ENCODE measurements around the gene CYBA. TPM values are rescaled to one million over a fixed set of nuclear protein-coding genes. Genes with fewer than 3 reads are reported as not detected.

The CYBA gene
- total and polyA plus RNA-seq, 9 donors: 41.9 to 69.3 (median 50.4) TPM

GRCh38 chr16:88687254-88687576 lies 36.4 kb upstream of the CYBA start:
- no peaks in the 10 kb centered on the region for H3K36me3 ChIP-seq (ENCODE audit: control insufficient read depth, insufficient read depth, low read length)
- no peak overlapping the region for H3K4me3 ChIP-seq (ENCODE audit: low read length)
- H3K4me1 ChIP-seq (ENCODE audit: control insufficient read depth, insufficient read depth, low read length): peaks cover 33% of the 10 kb centered on the region
- WGBS (ENCODE audit: insufficient coverage): 46% methylated on average over 4 of the region's 10 CpGs
- no peak for DNase-seq
- H3K9me3 ChIP-seq (replicated peaks; ENCODE audit: control insufficient read depth, low read depth, low read length): no peaks in the 10 kb centered on the region
- peaks cover 50% of the 10 kb centered on the region for H3K27me3 ChIP-seq (ENCODE audit: control insufficient read depth, insufficient read depth, low read length)
- peak overlapping the region; percentile 71 for H3K27ac ChIP-seq (ENCODE audit: low read length)

- Histone ChIP-seq H3K9me3 (replicated peaks; ENCODE audit: control insufficient read depth, low read depth, low read length) (no peaks in the 10 kb centered on the region), H3K4me1 (ENCODE audit: control insufficient read depth, insufficient read depth, low read length) (peaks cover 35% of the 10 kb centered on the region), H3K27ac (ENCODE audit: low read length) (peak within 1 kb of the TSS; percentile 71), H3K27me3 (ENCODE audit: control insufficient read depth, insufficient read depth, low read length) (peaks cover 55% of the 10 kb centered on the region), H3K4me3 (ENCODE audit: low read length) (peak within 1 kb of the TSS; percentile 44), H3K36me3 (ENCODE audit: control insufficient read depth, insufficient read depth, low read length) (no peaks in the 10 kb centered on the region)
- DNase-seq: peak; percentile 81
- WGBS (ENCODE audit: insufficient coverage): 2% methylated on average over 65 of the region's 65 CpGs
Measured at GRCh38 chr16:88686439-88687253, 35.8 kb upstream of the CYBA start, which contains the start of gene SNAI3. SNAI3 (minus strand) TSS chr16:88686507; CDS start chr16:88686406, 101 bp downstream.

GRCh38 chr16:88686062-88686438 lies 35.2 kb upstream of the CYBA start:
- H3K4me1 ChIP-seq (ENCODE audit: control insufficient read depth, insufficient read depth, low read length): peaks cover 35% of the 10 kb centered on the region
- H3K36me3 ChIP-seq (ENCODE audit: control insufficient read depth, insufficient read depth, low read length): no peaks in the 10 kb centered on the region
- DNase-seq: no peak
- H3K9me3 ChIP-seq (replicated peaks; ENCODE audit: control insufficient read depth, low read depth, low read length): no peaks in the 10 kb centered on the region
- WGBS (ENCODE audit: insufficient coverage): 0% methylated on average over 23 of the region's 25 CpGs
- no peak overlapping the region for H3K27ac ChIP-seq (ENCODE audit: low read length)
- peaks cover 58% of the 10 kb centered on the region for H3K27me3 ChIP-seq (ENCODE audit: control insufficient read depth, insufficient read depth, low read length)
- peak overlapping the region; percentile 44 for H3K4me3 ChIP-seq (ENCODE audit: low read length)

GRCh38 chr16:88685156-88686061 lies 34.6 kb upstream of the CYBA start:
- Histone ChIP-seq H3K4me3 (ENCODE audit: low read length) (peak overlapping the region; percentile 44), H3K27ac (ENCODE audit: low read length) (no peak overlapping the region), H3K36me3 (ENCODE audit: control insufficient read depth, insufficient read depth, low read length) (no peaks in the 10 kb centered on the region), H3K27me3 (ENCODE audit: control insufficient read depth, insufficient read depth, low read length) (peaks cover 58% of the 10 kb centered on the region), H3K4me1 (ENCODE audit: control insufficient read depth, insufficient read depth, low read length) (peaks cover 35% of the 10 kb centered on the region), H3K9me3 (replicated peaks; ENCODE audit: control insufficient read depth, low read depth, low read length) (no peaks in the 10 kb centered on the region)
- 5% methylated on average over 10 of the region's 33 CpGs for WGBS (ENCODE audit: insufficient coverage)
- no peak for DNase-seq

GRCh38 chr16:88684569-88685155 lies 33.8 kb upstream of the CYBA start:
- peaks cover 35% of the 10 kb centered on the region for H3K4me1 ChIP-seq (ENCODE audit: control insufficient read depth, insufficient read depth, low read length)
- no peaks in the 10 kb centered on the region for H3K36me3 ChIP-seq (ENCODE audit: control insufficient read depth, insufficient read depth, low read length)
- H3K27ac ChIP-seq (ENCODE audit: low read length): no peak overlapping the region
- H3K9me3 ChIP-seq (replicated peaks; ENCODE audit: control insufficient read depth, low read depth, low read length): no peaks in the 10 kb centered on the region
- H3K4me3 ChIP-seq (ENCODE audit: low read length): no peak overlapping the region
- DNase-seq: no peak
- WGBS (ENCODE audit: insufficient coverage): 65% methylated on average over 13 of the region's 15 CpGs
- H3K27me3 ChIP-seq (ENCODE audit: control insufficient read depth, insufficient read depth, low read length): peaks cover 58% of the 10 kb centered on the region

- peaks cover 3% of the 10 kb centered on the region for H3K36me3 ChIP-seq (ENCODE audit: control insufficient read depth, insufficient read depth, low read length)
- peak; percentile 73 for DNase-seq
- H3K4me1 ChIP-seq (ENCODE audit: control insufficient read depth, insufficient read depth, low read length): peaks cover 27% of the 10 kb centered on the region
- H3K27me3 ChIP-seq (ENCODE audit: control insufficient read depth, insufficient read depth, low read length): peaks cover 52% of the 10 kb centered on the region
- H3K9me3 ChIP-seq (replicated peaks; ENCODE audit: control insufficient read depth, low read depth, low read length): no peaks in the 10 kb centered on the region
- H3K4me3 ChIP-seq (ENCODE audit: low read length): no peak overlapping the region
- peak overlapping the region; percentile 29 for H3K27ac ChIP-seq (ENCODE audit: low read length)
- 48% methylated on average over 16 of the region's 21 CpGs for WGBS (ENCODE audit: insufficient coverage)
Measured at GRCh38 chr16:88681709-88682451, 31.0 kb upstream of the CYBA start.

GRCh38 chr16:88681084-88681680 lies 30.3 kb upstream of the CYBA start:
- 48% methylated on average over 29 of the region's 31 CpGs for WGBS (ENCODE audit: insufficient coverage)
- no peak for DNase-seq
- Histone ChIP-seq H3K9me3 (replicated peaks; ENCODE audit: control insufficient read depth, low read depth, low read length) (no peaks in the 10 kb centered on the region), H3K36me3 (ENCODE audit: control insufficient read depth, insufficient read depth, low read length) (peaks cover 7% of the 10 kb centered on the region), H3K27me3 (ENCODE audit: control insufficient read depth, insufficient read depth, low read length) (peaks cover 48% of the 10 kb centered on the region), H3K4me1 (ENCODE audit: control insufficient read depth, insufficient read depth, low read length) (peaks cover 29% of the 10 kb centered on the region), H3K4me3 (ENCODE audit: low read length) (no peak overlapping the region), H3K27ac (ENCODE audit: low read length) (no peak overlapping the region)

GRCh38 chr16:88680554-88681083 lies 29.8 kb upstream of the CYBA start:
- no peak for DNase-seq
- Histone ChIP-seq H3K9me3 (replicated peaks; ENCODE audit: control insufficient read depth, low read depth, low read length) (no peaks in the 10 kb centered on the region), H3K4me1 (ENCODE audit: control insufficient read depth, insufficient read depth, low read length) (peaks cover 29% of the 10 kb centered on the region), H3K4me3 (ENCODE audit: low read length) (no peak overlapping the region), H3K27me3 (ENCODE audit: control insufficient read depth, insufficient read depth, low read length) (peaks cover 42% of the 10 kb centered on the region), H3K27ac (ENCODE audit: low read length) (no peak overlapping the region), H3K36me3 (ENCODE audit: control insufficient read depth, insufficient read depth, low read length) (peaks cover 9% of the 10 kb centered on the region)
- WGBS (ENCODE audit: insufficient coverage): 69% methylated on average over 2 of the region's 5 CpGs

- 30% methylated on average over 26 of the region's 32 CpGs for WGBS (ENCODE audit: insufficient coverage)
- no peaks in the 10 kb centered on the region for H3K9me3 ChIP-seq (replicated peaks; ENCODE audit: control insufficient read depth, low read depth, low read length)
- H3K27me3 ChIP-seq (ENCODE audit: control insufficient read depth, insufficient read depth, low read length): peaks cover 21% of the 10 kb centered on the region
- H3K4me3 ChIP-seq (ENCODE audit: low read length): no peak overlapping the region
- no peak for DNase-seq
- H3K36me3 ChIP-seq (ENCODE audit: control insufficient read depth, insufficient read depth, low read length): peaks cover 9% of the 10 kb centered on the region
- no peak overlapping the region for H3K27ac ChIP-seq (ENCODE audit: low read length)
- peaks cover 40% of the 10 kb centered on the region for H3K4me1 ChIP-seq (ENCODE audit: control insufficient read depth, insufficient read depth, low read length)
Measured at GRCh38 chr16:88678224-88678979, 27.5 kb upstream of the CYBA start.
